ENCODE results near the gene SCAMP4.

Gene SCAMP4

DNA sequence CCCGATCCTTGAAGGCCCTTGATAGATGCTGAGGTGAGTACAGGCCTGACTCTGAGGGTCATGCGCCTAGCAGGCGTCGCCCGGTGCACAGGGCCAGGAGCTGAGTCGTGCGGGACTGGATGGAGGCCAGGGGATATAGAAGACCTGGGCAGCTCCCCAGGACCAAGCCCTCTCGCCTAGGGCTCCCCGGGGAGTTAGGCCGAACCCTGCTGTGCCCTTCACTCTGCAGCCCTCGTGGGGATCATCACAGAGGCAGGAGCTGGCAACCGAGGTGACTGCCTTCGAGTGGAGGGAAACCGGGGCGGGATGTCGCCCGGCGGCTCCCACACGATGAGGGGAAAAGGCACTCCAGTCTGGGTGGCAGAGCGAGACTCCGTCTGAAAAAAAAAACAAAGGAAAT, 47.4 kb downstream of the SCAMP4 start:
- FAIRE-seq (no peak), DNase-seq (ENCODE audit: extremely low spot score, insufficient read length, low read depth) (no peak)

DNA sequence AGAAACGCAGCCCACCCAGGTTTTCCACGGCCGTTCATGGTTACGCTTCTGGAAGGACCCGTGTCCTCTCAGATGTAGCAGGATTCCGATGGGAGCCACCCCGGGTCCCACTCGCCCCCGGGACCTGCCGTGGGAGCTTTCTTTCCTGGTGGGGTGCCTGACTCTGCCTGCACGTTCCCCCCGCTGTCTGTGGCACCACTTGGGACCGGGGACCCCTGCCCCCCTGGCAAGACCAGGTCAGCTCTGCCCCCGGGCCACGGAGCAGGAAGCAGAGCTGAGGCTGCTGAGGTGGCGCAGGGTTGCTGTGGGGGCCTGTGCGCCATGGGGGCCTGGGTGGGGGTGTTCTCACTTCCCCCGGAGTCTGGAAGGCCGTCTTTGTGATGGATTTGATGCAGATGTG, 47.8 kb downstream of the SCAMP4 start:
- FAIRE-seq (no peak), DNase-seq (ENCODE audit: extremely low spot score, insufficient read length, low read depth) (no peak)

DNA sequence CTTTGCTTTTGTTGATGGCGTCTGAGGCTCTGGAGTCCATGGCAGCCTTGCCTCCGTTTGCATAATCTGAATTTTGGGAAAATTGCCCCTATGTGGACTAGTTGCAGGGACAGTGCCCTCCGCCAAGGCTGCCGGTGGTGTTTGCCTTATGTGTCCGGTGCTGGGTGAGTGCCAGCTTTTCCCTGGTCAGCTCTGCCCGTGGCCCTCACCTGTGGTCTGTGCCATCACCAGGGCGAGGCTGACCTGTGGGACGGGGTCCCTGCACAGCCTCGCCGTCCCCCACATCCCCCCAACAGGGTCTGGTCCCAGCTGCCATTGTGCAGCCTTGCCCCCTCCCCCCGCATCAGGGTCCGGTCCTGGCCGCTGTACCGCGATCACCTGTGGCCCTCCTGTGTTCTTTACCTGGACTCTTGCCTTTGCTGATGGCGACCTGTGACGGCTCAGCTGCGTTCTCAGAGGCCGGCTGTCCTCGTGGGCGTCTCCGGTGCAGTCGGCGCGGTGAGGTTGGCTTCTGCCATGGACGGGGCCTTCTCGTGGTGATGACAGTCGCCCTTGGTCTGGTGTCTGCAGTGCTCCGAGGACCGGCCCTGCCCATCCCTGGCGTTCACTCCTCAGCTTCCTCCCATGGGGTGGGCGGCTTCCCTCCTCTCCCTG, 48.4 kb downstream of the SCAMP4 start:
- no peak for FAIRE-seq
- DNase-seq (ENCODE audit: extremely low spot score, insufficient read length, low read depth): no peak

DNA sequence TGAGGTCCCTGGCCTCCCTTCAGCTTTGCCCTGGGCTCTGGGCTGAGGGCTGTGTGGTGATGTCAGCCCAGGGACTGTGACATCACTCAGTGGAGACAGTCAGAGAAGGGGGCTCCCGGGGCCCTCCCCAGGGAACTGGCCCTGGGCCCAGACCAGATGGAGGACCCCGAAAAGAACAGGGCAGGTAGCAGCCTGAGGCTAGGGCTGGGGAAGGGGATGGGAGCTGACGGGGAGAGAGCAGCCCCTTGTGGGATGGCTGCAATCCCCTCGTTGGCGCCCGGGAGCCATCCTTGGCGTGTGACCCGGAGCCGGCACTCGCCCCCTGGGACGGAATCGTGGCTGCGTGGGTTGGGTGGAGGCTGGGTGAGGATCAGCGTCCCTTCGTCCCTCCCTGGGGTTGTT, 49.3 kb downstream of the SCAMP4 start:
- no peak for DNase-seq (ENCODE audit: extremely low spot score, insufficient read length, low read depth)
- FAIRE-seq: no peak

DNA sequence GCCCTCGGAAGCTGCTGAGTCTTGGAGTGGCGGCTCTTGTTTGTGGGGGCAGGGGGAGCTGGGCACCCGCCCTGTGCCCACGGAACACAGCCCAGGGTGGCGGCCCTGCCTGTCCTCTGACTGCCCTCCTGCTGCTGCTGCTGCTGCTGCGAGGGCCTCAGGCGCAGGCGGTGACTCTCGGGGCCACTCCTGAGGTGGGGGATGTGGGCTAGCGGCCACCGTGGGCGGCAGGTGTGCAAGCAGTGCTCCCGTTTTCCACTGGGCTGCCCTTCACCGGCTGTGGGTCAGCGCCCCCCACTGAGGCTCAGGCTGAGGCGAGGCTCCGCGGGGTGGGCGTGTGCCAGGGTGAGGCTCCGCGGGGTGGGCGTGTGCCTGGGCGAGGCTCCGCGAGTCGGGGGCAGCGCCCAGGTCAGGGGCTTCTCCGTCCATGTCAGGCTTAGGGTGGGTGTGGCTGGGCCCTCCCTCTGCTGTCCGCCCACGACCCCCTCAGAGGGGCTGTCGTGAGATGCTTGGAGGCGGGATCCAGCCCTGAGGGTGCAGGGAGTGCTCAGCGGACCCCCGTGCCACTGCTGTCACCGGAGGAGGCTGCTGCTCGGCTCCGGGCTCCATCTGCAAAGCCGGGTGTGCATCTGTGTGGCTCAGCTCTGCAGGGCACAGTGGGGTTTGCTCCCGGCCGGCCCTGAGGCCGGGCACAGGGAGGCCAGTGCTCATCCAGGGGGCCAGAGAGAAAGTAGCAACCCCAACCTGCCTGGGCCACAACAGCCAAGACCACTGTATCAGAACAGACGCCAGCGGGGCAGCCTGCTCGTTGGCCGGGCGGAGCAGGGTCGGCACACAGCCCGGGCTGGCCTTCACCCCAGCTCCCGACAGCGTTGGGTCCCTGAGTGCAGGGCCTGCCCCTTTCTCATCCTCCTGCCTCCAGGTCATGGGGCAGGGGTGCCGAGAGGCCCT, 50.2 kb downstream of the SCAMP4 start:
- DNase-seq (ENCODE audit: extremely low spot score, insufficient read length, low read depth) (no peak), FAIRE-seq (no peak)

DNA sequence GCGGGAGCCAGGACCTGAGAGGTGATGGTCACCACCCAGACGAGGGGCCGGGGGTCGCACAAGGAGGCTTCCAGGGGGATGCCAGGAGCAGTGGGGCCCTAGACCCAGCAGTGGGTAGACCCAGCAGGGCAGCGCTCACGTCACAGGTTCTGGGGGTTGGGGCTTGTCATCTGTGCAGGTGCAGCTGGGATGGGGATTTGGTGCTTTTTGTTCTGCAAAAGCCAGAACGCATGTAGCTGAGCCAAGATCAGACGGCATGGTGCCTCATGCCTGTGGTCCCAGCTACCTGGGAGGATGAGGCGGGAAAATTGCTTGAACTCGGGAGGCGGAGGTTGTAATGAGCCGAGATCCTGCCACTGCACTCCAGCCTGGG, 50.9 kb downstream of the SCAMP4 start:
- DNase-seq (ENCODE audit: extremely low spot score, insufficient read length, low read depth): no peak
- no peak for FAIRE-seq

DNA sequence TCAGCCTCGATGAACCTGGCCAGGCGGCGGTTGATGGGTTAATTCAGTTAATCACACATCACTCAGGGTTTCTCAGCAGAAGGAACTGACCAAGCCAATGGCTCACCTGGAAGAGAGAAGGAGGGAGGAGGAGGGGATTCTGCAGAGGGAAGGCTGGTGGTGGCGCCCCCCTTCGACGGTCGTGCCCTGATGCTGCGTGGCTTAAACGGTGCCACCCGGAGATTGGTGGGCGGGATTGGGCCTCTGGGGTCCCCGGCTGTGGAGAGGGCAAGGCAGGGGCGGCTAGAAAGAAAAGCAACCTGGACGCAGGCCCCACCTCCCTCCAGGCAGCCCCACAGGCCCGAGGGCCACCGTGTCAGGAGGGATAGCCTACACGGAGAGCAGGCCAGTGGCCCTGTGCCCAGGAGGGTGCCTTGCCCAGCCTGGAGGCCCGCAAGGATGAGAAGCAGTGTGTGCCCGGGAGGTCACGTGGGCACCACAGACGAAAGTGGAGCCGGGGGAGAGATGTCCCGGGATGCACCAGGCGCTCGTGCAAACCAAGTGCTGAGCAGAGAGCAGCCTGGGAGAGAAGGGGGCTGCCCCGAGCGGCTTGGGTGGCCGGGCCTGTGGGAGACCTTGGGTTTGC, 51.8 kb downstream of the SCAMP4 start:
- DNase-seq (ENCODE audit: extremely low spot score, insufficient read length, low read depth) (no peak), FAIRE-seq (no peak)

DNA sequence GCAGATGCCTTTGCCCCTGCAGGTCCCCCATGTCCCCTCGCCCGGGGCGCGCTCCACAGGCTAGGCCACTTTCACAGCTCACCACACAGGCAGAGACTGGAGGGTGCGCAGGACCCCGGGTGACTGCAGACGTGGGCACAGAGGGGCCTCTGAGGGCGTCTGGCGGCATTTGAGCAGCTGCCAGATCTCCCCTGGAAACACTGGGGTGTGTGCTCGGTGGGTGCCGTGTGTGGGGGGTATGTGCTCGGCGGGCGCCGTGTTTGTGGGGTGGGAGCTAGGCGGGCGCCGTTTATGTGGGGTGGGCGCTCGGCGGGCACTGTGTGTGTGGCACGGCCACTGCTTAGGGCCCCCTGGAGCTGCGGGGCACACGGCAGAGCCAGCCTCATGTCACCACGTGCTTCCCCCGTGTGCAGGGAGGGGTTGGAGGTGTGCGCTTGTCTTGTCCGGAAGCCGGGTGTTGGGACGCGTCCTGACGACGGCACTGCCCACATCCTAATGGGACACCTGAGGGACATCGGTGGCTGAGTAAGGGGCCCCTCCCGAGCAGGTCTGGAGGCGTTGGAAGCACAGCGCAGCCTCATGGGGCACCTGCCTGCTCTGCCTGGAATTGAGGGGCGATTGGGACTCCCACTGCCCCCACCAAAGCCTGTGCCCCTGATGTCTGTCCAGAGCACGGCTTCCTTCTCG, 52.5 kb downstream of the SCAMP4 start:
- FAIRE-seq: no peak
- no peak for DNase-seq (ENCODE audit: extremely low spot score, insufficient read length, low read depth)

DNA sequence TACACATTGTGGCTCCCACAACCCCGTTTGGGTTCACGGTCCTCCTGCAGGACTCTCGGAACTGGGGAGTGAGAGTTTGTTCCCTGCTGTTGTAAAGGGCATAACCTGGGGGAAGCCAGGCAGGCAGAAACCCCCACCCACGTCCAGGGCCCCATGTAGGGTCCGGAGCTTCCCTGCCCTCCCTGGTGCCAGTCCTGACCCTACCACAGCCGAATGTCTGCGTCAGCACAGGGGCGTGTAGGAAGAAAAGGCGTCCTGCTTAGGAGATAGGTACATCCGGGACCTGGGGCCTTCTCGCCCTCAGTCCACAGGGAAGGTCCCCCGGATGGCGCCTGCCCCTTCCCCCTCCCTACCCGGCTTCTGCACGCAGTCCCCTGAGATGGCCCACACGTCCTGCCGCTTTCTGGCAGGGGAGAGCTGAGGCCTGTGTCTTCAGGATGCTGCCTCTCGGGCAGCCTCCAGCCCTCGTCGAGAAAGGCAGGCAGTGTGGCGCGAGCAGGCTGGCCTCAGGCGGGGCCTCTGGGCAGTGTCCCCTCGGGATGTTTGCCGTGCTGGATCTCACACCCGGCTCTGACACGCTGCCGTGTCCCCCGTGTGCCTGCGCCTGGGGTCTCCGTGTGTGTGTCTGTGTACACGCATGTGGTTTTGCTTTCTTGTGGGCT, 54.9 kb downstream of the SCAMP4 start:
- DNase-seq (ENCODE audit: extremely low spot score, insufficient read length, low read depth) (no peak), FAIRE-seq (no peak)

DNA sequence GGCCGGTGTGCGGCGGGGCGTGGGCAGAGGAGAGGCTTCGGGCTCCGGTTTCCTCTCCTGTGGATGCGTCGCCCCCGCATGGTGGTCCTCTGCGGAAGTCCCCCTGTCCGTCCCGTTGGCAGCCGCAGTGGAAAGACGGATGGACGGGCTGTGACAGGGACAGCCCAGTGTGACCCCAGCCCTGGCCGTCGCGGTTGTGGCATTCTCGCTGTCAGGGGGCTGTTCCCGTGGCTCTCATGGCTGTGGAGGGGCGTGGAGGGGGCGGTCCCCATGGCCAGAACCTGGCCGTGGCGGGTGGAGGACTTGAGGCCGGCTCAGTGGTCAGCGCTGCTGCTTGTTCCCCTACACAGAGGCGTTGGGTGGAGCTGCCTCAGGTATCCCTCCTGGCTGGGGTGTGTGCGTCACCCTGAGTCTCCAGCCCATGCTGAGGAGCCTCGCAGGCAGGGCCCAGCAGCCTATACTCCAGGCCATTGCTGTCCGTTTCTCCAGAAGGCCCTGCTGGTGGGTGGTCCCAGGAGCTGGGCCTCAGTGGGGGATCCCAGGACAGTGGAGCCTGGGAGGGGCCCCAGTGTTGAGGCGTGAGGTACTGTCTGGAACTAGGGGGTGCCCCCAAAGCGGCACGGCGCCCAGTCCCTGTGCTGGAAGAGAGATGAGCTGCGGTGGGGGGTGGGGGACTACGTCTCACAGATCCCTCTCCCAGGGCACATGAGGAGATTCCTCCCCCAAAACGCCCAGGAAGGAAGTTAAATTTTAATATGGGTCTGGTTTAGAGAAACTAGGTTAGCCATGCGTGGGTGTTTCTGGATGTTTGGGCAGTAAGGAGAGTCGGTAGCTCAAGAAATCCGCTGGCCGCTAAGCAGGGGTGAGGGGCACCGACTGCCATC, 56.0 kb downstream of the SCAMP4 start:
- FAIRE-seq: no peak
- no peak for DNase-seq (ENCODE audit: extremely low spot score, insufficient read length, low read depth)

DNA sequence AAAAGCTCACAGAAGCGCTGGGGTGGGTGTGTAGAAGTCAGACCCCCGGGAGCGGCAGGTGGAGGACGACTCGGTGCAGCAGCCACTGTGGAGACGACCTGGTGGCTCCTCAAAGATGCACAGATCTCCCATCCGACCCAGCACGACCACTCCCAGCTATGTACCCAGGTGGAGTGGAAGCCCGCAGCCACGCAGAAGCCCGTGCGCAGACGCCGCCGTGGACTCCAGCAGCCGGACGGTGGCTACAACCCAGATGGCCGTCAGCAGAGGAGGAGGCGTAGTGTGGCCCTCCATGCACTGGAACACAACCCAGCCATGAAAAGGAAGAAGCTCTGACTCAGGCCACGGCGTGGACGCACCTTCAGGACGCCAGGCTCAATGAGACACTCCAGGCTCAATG, 57.5 kb downstream of the SCAMP4 start:
- DNase-seq (ENCODE audit: extremely low spot score, insufficient read length, low read depth) (no peak), FAIRE-seq (no peak)

DNA sequence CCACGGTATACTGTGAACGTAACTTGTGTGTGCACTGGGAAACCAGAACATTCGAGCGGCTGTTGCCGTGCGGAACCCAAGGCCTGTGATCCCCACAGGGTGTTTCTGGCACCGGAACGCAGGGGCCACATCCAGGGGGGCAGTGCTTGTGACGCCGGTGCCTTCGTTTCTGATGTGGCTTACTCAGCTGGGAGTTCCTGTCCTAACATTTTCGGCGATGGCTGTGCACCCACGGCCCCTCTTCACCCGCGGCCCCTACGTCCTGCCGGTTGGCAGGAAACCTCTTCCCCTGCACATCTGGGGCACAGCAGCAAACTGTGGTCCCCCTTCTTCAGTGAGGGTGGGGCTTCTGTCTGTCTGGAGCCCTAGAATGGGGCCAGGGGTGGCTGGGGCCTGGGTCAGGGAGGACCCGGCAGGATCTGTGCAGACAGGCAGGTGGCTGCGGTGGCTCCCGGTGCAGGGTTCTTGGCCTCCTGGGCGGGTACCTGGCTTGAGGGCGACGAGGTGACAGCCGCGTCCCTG, 61.9 kb downstream of the SCAMP4 start:
- FAIRE-seq (no peak), DNase-seq (ENCODE audit: extremely low spot score, insufficient read length, low read depth) (no peak)

DNA sequence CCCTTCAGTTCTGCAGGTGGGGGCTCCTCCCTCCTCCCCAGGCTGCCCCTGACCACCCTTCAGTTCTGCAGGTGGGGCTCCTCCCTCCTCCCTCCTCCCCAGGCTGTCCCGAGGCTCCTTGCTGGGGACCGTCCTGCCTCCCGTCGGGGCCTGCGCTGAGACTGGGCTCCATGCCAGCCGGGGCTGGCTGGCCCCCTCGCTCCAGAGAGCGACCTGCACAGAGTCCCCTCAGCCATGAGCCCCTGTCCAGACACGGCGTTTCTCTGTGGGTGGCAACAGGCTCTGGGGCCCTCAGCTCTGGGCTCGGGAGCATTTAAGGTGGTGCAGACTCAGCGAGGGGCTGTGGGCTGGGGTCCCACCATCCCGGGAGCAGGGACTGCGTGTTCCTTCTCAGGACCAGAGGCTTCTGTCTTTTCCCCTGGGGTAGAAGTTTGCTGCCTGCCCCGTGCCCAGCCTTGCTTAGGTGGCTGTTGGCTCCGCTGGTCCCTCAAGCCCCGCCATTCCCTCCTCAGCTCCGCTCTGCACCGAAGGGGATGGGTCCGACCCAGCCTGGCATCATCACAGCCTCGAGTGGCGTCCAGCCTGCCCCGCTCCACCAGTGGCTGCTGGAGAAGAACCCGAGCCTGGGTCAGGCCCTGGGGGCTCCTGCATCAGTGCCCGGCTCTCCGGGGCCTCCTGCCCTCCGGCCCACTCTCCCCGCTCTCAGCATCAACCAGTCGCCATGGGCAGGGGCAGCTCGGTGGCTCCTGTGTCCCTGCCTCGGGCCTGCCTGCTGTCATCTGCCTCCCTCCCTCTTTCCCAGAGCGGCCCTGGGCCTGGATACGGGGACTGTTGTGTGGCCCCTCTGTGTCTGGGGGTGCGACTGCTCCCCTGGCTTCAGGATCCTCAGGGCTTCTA, 63.3 kb downstream of the SCAMP4 start:
- DNase-seq (ENCODE audit: extremely low spot score, insufficient read length, low read depth) (no peak), FAIRE-seq (no peak)

DNA sequence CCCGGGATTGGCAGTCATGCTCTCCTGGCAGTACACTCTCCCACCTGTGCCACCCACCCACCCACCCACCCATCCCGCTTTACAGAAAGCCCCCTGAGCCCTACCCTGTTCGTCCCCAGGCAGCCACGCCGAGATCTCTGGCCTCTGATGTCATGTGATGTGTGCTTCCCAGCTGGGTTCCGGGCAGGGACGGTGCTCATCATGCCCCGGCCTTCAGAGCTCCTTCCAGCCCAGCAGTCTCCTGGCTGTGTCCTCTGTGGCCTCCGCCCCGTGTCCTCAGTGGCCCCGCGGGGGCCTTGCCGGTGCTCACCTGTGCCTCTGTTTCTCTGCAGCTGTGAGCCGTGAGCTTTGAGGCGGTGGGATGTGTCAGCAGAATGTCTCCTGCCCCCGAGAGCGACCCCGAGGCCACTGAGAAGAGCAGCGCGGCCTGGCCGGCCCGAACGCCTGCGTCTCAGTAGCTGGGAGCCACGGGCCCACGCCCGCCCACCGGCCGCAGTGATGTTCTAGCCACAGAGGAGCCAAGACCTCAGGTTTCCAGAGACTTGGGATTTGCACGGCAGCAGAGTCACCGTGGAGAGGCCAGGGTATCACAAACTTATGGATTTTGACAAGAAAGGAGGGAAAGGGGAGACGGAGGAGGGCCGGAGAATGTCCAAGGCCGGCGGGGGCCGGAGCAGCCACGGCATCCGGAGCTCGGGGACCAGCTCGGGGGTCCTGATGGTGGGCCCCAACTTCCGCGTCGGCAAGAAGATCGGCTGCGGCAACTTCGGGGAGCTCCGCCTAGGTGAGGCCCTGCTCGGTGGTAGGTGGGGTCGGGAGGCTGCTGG, 64.2 kb downstream of the SCAMP4 start:
- no peak for FAIRE-seq

DNA sequence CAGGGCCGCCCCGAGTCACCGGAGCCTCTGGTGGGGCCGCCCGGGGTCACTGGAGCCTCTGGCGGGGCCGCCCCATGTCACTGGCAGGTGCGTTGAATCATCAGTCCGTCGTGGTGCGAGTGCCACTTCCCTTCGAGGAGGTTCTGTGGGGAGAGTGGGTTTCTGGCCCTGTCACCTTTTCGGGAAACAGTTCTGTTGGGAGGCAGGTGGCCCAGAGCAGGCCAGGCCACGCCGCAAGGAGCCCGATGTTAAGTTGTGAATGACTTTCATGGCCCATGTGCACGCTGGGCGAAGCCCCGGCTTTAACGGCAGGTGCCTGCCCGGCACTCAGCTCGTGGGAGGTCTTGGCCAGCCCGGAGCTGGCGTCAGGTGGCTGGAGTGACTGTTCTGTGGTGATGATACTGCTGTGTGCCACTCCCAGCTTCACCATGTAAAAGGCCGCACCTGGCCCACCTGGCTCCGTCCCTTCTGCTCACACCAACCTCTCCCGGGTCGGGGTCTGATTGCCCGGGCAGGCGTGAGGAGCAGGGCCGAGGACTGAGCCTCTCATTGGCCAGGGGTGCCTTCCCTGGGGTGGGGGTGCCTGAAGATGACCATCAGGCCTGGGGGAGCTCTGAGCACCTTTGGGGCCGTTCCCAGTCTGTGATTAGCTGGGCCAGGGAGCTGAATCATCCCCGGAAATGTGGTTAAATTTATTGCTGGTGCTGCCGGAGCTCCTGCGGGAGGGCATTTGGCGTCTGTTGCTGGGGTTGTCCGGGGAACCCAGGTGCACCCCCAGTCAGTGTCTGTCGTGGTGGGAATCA, 65.0 kb downstream of the SCAMP4 start:
- no peak for FAIRE-seq
- DNase-seq (ENCODE audit: extremely low spot score, insufficient read length, low read depth): no peak

More for the DNA sequence above, 64.2 kb downstream of the SCAMP4 start:
- no peak for DNase-seq (ENCODE audit: extremely low spot score, insufficient read length, low read depth)

DNA sequence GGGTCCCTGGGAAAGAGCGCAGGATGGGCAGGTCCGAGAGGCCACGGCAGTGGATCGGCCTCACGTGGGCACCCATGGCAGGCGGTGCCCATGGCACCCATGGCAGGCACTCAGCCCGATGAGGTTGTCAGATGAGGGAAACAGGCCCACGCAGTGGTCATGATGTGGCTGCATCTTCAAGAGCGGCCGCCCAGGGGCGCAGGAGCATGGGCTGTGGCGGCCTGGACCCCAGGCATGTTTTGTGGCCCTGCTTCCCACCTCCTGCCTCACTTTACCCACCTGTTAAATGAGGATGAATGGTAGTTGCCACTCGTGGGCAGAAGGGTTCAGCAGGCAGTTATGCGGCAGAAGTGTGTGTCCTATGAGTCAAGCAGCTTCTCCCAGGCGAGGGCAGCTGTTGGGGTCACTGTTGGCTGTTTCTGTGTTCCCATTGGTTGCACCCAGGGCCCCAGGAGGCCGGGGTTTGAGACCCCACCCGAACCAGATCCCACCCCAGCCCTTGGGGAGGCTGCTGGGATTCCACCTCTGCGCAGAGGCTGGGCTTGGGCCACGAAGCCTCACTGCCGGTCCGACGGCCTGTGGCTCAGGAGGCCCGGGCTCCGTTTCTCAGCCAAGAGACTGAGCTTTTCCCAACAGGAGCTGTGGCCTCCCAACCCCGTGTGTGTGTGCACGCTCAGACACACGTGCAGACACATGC, 65.8 kb downstream of the SCAMP4 start:
- DNase-seq (ENCODE audit: extremely low spot score, insufficient read length, low read depth): no peak
- FAIRE-seq: no peak
